HG03159 (cell line): ENCODE data around the gene ENDOG.
"Not testable (repeated sequence)": the region's sequence is repeated elsewhere in the genome, so short reads cannot be mapped to it uniquely, and the experiment has no call there.

Experiments
- ATAC-seq: cut with Tn5 transposase; IDR thresholded peaks from one replicate; pipeline ENCODE4 v1.9.1; 2021; ENCODE audit warnings: mild to moderate bottlenecking, moderate library complexity; ENCODE audit not compliant: unreplicated experiment

Gene ENDOG

GRCh38 chr9:128828267-128828666 is 10.0 kb downstream of the ENDOG start:
- no peak for ATAC-seq

GRCh38 chr9:128828719-128829452 is 10.6 kb downstream of the ENDOG start:
- no peak for ATAC-seq

GRCh38 chr9:128829477-128830251 is 11.4 kb downstream of the ENDOG start, which contains the start of gene SPOUT1:
TSS of gene SPOUT1 (minus strand) at chr9:128829794. CDS start at chr9:128829780, 14 bp downstream.
- peak; percentile 96 for ATAC-seq

GRCh38 chr9:128833696-128834095 is 15.4 kb downstream of the ENDOG start:
- no peak for ATAC-seq

GRCh38 chr9:128835246-128836210 is 17.2 kb downstream of the ENDOG start:
- ATAC-seq: no peak

GRCh38 chr9:128836509-128837145 is 18.3 kb downstream of the ENDOG start:
- ATAC-seq: no peak

GRCh38 chr9:128838338-128838737 is 20.0 kb downstream of the ENDOG start:
- ATAC-seq: no peak

GRCh38 chr9:128840524-128840923 is 22.2 kb downstream of the ENDOG start:
- ATAC-seq: no peak

GRCh38 chr9:128841694-128842492 is 23.6 kb downstream of the ENDOG start:
- no peak for ATAC-seq

- ATAC-seq: not testable (repeated sequence)
Observed at GRCh38 chr9:128843171-128843570, 24.9 kb downstream of the ENDOG start.

GRCh38 chr9:128845186-128845931 is 27.1 kb downstream of the ENDOG start:
- ATAC-seq: no peak

- ATAC-seq: no peak
Observed at GRCh38 chr9:128846680-128847030, 28.4 kb downstream of the ENDOG start.

GRCh38 chr9:128847803-128848202 is 29.5 kb downstream of the ENDOG start:
- ATAC-seq: no peak

- not testable (repeated sequence) for ATAC-seq
Observed at GRCh38 chr9:128851024-128851423, 32.7 kb downstream of the ENDOG start.

- not testable (repeated sequence) for ATAC-seq
Observed at GRCh38 chr9:128851779-128852600, 33.7 kb downstream of the ENDOG start.

GRCh38 chr9:128852646-128853045 is 34.3 kb downstream of the ENDOG start:
- ATAC-seq: not testable (repeated sequence)

- ATAC-seq: not testable (repeated sequence)
Observed at GRCh38 chr9:128854454-128854853, 36.2 kb downstream of the ENDOG start.

GRCh38 chr9:128858476-128858875 is 40.2 kb downstream of the ENDOG start:
- ATAC-seq: not testable (repeated sequence)
